Measurements from ENCODE around the gene ZNF503. TPM values are rescaled to one million over a fixed set of nuclear protein-coding genes. Genes with fewer than 3 reads are reported as not detected.

Gene ZNF503
- total RNA-seq, 1 donor from 2014 or later: 36.2 TPM

GRCh38 chr10:75417522-75417927 lies 16.0 kb upstream of the ZNF503 start:
- ATAC-seq (peak; percentile 46), DNase-seq (peak; percentile 11)
- intact Hi-C loops (cut with DNase I): no loop called here
- Histone ChIP-seq H3K9me3 (no peaks in the 10 kb centered on the region), H3K36me3 (no peaks in the 10 kb centered on the region), H3K4me3 (no peak overlapping the region), H3K27ac (no peak overlapping the region), H3K27me3 (no peaks in the 10 kb centered on the region), H3K4me1 (no peaks in the 10 kb centered on the region)
- TF ChIP-seq CTCF (IDR thresholded peaks at IDR 0.05): no peak

GRCh38 chr10:75414527-75414926 lies 13.0 kb upstream of the ZNF503 start:
- no peak overlapping the region for H3K4me3 ChIP-seq
- peaks cover 7% of the 10 kb centered on the region for H3K4me1 ChIP-seq
- H3K36me3 ChIP-seq: no peaks in the 10 kb centered on the region
- no peak overlapping the region for H3K27ac ChIP-seq
- TF ChIP-seq CTCF (IDR thresholded peaks at IDR 0.05): no peak
- no peaks in the 10 kb centered on the region for H3K9me3 ChIP-seq
- ATAC-seq (no peak), DNase-seq (no peak)
- intact Hi-C loops (cut with DNase I): no loop called here
- H3K27me3 ChIP-seq: no peaks in the 10 kb centered on the region

- Histone ChIP-seq H3K4me1 (peaks cover 11% of the 10 kb centered on the region), H3K27ac (peak overlapping the region; percentile 96), H3K36me3 (no peaks in the 10 kb centered on the region), H3K27me3 (no peaks in the 10 kb centered on the region), H3K9me3 (no peaks in the 10 kb centered on the region), H3K4me3 (peak overlapping the region; percentile 70)
- no peak for TF ChIP-seq CTCF (IDR thresholded peaks at IDR 0.05)
- DNase-seq: no peak
- ATAC-seq: no peak
- intact Hi-C loops (cut with DNase I): no loop called here
Measured at GRCh38 chr10:75410132-75411005, 8.8 kb upstream of the ZNF503 start.

- DNase-seq: peak; percentile 92
- Histone ChIP-seq H3K4me3 (peak overlapping the region; percentile 70), H3K4me1 (peaks cover 22% of the 10 kb centered on the region), H3K36me3 (no peaks in the 10 kb centered on the region), H3K9me3 (no peaks in the 10 kb centered on the region), H3K27ac (peak overlapping the region; percentile 96), H3K27me3 (peaks cover 6% of the 10 kb centered on the region)
- ATAC-seq: peak; percentile 91
- intact Hi-C loops (cut with DNase I): no loop called here
- no peak for TF ChIP-seq CTCF (IDR thresholded peaks at IDR 0.05)
Measured at GRCh38 chr10:75408911-75409885, 7.6 kb upstream of the ZNF503 start.

- H3K4me3 ChIP-seq: peak overlapping the region; percentile 70
- ATAC-seq (no peak), DNase-seq (peak; percentile 70)
- intact Hi-C loops (cut with DNase I): no loop called here
- no peak for TF ChIP-seq CTCF (IDR thresholded peaks at IDR 0.05)
- H3K9me3 ChIP-seq: no peaks in the 10 kb centered on the region
- H3K27ac ChIP-seq: peak overlapping the region; percentile 96
- peaks cover 24% of the 10 kb centered on the region for H3K4me1 ChIP-seq
- peaks cover 7% of the 10 kb centered on the region for H3K27me3 ChIP-seq
- H3K36me3 ChIP-seq: no peaks in the 10 kb centered on the region
Measured at GRCh38 chr10:75408509-75408875, 6.9 kb upstream of the ZNF503 start.
